ENCODE measurements around the gene MBP. TPM values are rescaled to one million over a fixed set of nuclear protein-coding genes. Genes with fewer than 3 reads are reported as not detected.

The MBP gene
- total RNA-seq, 1 donor from 2014 or later = 35.0 TPM

- no peak for TF ChIP-seq CTCF (IDR thresholded peaks at IDR 0.05; ENCODE audit: borderline replicate concordance)
- intact Hi-C loops (cut with micrococcal nuclease) = no loop called here
- Histone ChIP-seq H3K9me3 (replicated peaks) (no peaks in the 10 kb centered on the region), H3K27ac (replicated peaks) (peak overlapping the region; percentile 74), H3K4me1 (peaks cover 80% of the 10 kb centered on the region), H3K27me3 (ENCODE audit: low read depth) (no peaks in the 10 kb centered on the region), H3K36me3 (peaks cover 12% of the 10 kb centered on the region), H3K4me3 (no peak overlapping the region)
- no peak for DNase-seq
Observed at GRCh38 chr18:77066689-77067088, 65.9 kb downstream of the MBP start.

GRCh38 chr18:77066101-77066500, 66.5 kb downstream of the MBP start:
- DNase-seq = no peak
- H3K27me3 ChIP-seq (ENCODE audit: low read depth) = no peaks in the 10 kb centered on the region
- no peak for TF ChIP-seq CTCF (IDR thresholded peaks at IDR 0.05; ENCODE audit: borderline replicate concordance)
- H3K36me3 ChIP-seq = peaks cover 12% of the 10 kb centered on the region
- peak overlapping the region; percentile 74 for H3K27ac ChIP-seq (replicated peaks)
- no peaks in the 10 kb centered on the region for H3K9me3 ChIP-seq (replicated peaks)
- intact Hi-C loops (cut with micrococcal nuclease) = no loop called here
- H3K4me1 ChIP-seq = peaks cover 78% of the 10 kb centered on the region
- no peak overlapping the region for H3K4me3 ChIP-seq

- H3K27me3 ChIP-seq (ENCODE audit: low read depth) = no peaks in the 10 kb centered on the region
- H3K4me1 ChIP-seq = peaks cover 72% of the 10 kb centered on the region
- intact Hi-C loops (cut with micrococcal nuclease) = no loop called here
- no peak overlapping the region for H3K4me3 ChIP-seq
- H3K27ac ChIP-seq (replicated peaks) = peak overlapping the region; percentile 74
- TF ChIP-seq CTCF (IDR thresholded peaks at IDR 0.05; ENCODE audit: borderline replicate concordance) = no peak
- peak; percentile 46 for DNase-seq
- H3K36me3 ChIP-seq = peaks cover 12% of the 10 kb centered on the region
- no peaks in the 10 kb centered on the region for H3K9me3 ChIP-seq (replicated peaks)
Observed at GRCh38 chr18:77065221-77065981, 67.2 kb downstream of the MBP start.

GRCh38 chr18:77063260-77063659, 69.3 kb downstream of the MBP start:
- intact Hi-C loops (cut with micrococcal nuclease) = no loop called here
- H3K4me1 ChIP-seq = peaks cover 63% of the 10 kb centered on the region
- peak overlapping the region; percentile 67 for H3K27ac ChIP-seq (replicated peaks)
- no peak for TF ChIP-seq CTCF (IDR thresholded peaks at IDR 0.05; ENCODE audit: borderline replicate concordance)
- no peak overlapping the region for H3K4me3 ChIP-seq
- H3K36me3 ChIP-seq = peaks cover 12% of the 10 kb centered on the region
- DNase-seq = no peak
- H3K27me3 ChIP-seq (ENCODE audit: low read depth) = no peaks in the 10 kb centered on the region
- no peaks in the 10 kb centered on the region for H3K9me3 ChIP-seq (replicated peaks)

GRCh38 chr18:77062518-77063003, 70.0 kb downstream of the MBP start:
- Histone ChIP-seq H3K4me1 (peaks cover 60% of the 10 kb centered on the region), H3K9me3 (replicated peaks) (no peaks in the 10 kb centered on the region), H3K36me3 (peaks cover 12% of the 10 kb centered on the region), H3K27ac (replicated peaks) (peak overlapping the region; percentile 67), H3K27me3 (ENCODE audit: low read depth) (no peaks in the 10 kb centered on the region), H3K4me3 (no peak overlapping the region)
- DNase-seq = no peak
- intact Hi-C loops (cut with micrococcal nuclease) = no loop called here
- no peak for TF ChIP-seq CTCF (IDR thresholded peaks at IDR 0.05; ENCODE audit: borderline replicate concordance)
